H9 (cell line): ENCODE measurements around the gene BMP5. TPM values are rescaled to one million over a fixed set of nuclear protein-coding genes. Genes with fewer than 3 reads are reported as not detected.

ENCODE experiments used
- DNase-seq: peaks from one replicate; pipeline ENCODE4 v3.0.0-alpha.2; 2017
- H2AFZ ChIP-seq: one replicate; pipeline ENCODE4 v1.6.1; 2013; ENCODE audit warnings: mild to moderate bottlenecking, low read length, control low read depth, moderate library complexity
- H2AK5ac ChIP-seq: 2 replicates; pipeline ENCODE4 v1.6.1; 2013; ENCODE audit warnings: low read length, control low read depth, mixed read lengths; ENCODE audit not compliant: insufficient read length
- H2BK120ac ChIP-seq: one replicate; pipeline ENCODE4 v1.6.1; 2013; ENCODE audit warnings: low read depth, mild to moderate bottlenecking, low read length, control low read depth, inconsistent platforms; ENCODE audit not compliant: poor library complexity, severe bottlenecking
- H2BK12ac ChIP-seq: 2 replicates; pipeline ENCODE4 v1.6.1; 2013; ENCODE audit warnings: low read length, control low read depth, mixed read lengths, low read depth; ENCODE audit not compliant: insufficient read length
- H2BK15ac ChIP-seq: 2 replicates; pipeline ENCODE4 v1.6.1; 2013; ENCODE audit warnings: low read depth, low read length, control low read depth
- H2BK20ac ChIP-seq: one replicate; pipeline ENCODE4 v1.6.1; 2013; ENCODE audit warnings: low read depth, mild to moderate bottlenecking, low read length, control low read depth, inconsistent platforms; ENCODE audit not compliant: poor library complexity, severe bottlenecking
- H2BK5ac ChIP-seq: 2 replicates; pipeline ENCODE4 v1.6.1; 2013; ENCODE audit warnings: low read length, control low read depth, mixed read lengths; ENCODE audit not compliant: insufficient read length
- H3K14ac ChIP-seq: 2 replicates; pipeline ENCODE4 v1.6.1; 2013; ENCODE audit warnings: low read length, control low read depth; ENCODE audit not compliant: insufficient read depth
- H3K18ac ChIP-seq: 2 replicates; pipeline ENCODE4 v1.6.1; 2013; ENCODE audit warnings: low read depth, mild to moderate bottlenecking, mixed read lengths, low read length, control low read depth; ENCODE audit not compliant: insufficient read length
- H3K23ac ChIP-seq: 2 replicates; pipeline ENCODE4 v1.6.1; 2013; ENCODE audit warnings: low read length, control low read depth, mixed read lengths, low read depth; ENCODE audit not compliant: insufficient read length
- H3K23me2 ChIP-seq: 2 replicates; pipeline ENCODE4 v1.6.1; 2013; ENCODE audit warnings: low read depth, mild to moderate bottlenecking, mixed read lengths, low read length, control low read depth; ENCODE audit not compliant: insufficient read length, poor library complexity, severe bottlenecking
- H3K27ac ChIP-seq: 2 replicates; pipeline ENCODE4 v1.5.1; 2013; ENCODE audit warnings: low read length, control low read depth, mixed read lengths, low read depth; ENCODE audit not compliant: insufficient read length
- H3K27me3 ChIP-seq: 2 replicates; pipeline ENCODE4 v1.6.1; 2013; ENCODE audit warnings: low read length, control low read depth, inconsistent platforms; ENCODE audit not compliant: insufficient read depth
- H3K4ac ChIP-seq: 2 replicates; pipeline ENCODE4 v1.6.1; 2013; ENCODE audit warnings: low read depth, mild to moderate bottlenecking, control low read depth, inconsistent platforms, low read length, moderate library complexity
- H3K4me1 ChIP-seq: 2 replicates; pipeline ENCODE4 v1.6.1; 2013; ENCODE audit warnings: low read length, control low read depth, inconsistent platforms; ENCODE audit not compliant: insufficient read depth
- H3K4me2 ChIP-seq: 2 replicates; pipeline ENCODE4 v1.6.1; 2013; ENCODE audit warnings: low read length, control low read depth, mixed read lengths; ENCODE audit not compliant: insufficient read length, insufficient read depth
- H3K56ac ChIP-seq: 2 replicates; pipeline ENCODE4 v1.6.1; 2013; ENCODE audit warnings: low read depth, mild to moderate bottlenecking, mixed read lengths, low read length, control low read depth; ENCODE audit not compliant: insufficient read length
- H3K79me1 ChIP-seq: 2 replicates; pipeline ENCODE4 v1.6.1; 2013; ENCODE audit warnings: low read depth, mild to moderate bottlenecking, moderate library complexity, low read length, control low read depth, inconsistent platforms; ENCODE audit not compliant: insufficient read depth, poor library complexity, severe bottlenecking
- H3K79me2 ChIP-seq: 2 replicates; pipeline ENCODE4 v1.6.1; 2013; ENCODE audit warnings: low read length, control low read depth, inconsistent platforms; ENCODE audit not compliant: insufficient read depth
- H3K9ac ChIP-seq: 2 replicates; pipeline ENCODE4 v1.6.1; 2013; ENCODE audit warnings: low read length, control low read depth, mixed read lengths; ENCODE audit not compliant: insufficient read length; ENCODE audit errors: extremely low read depth
- H3K9me3 ChIP-seq: one replicate; pipeline ENCODE4 v1.6.1; 2013; ENCODE audit warnings: low read depth, low read length, inconsistent platforms; ENCODE audit not compliant: control insufficient read depth
- H3T11ph ChIP-seq: one replicate; pipeline ENCODE4 v1.6.1; 2013; ENCODE audit warnings: mild to moderate bottlenecking, low read length, control low read depth, inconsistent platforms
- H4K20me1 ChIP-seq: one replicate; pipeline ENCODE4 v1.6.1; 2013; ENCODE audit not compliant: control insufficient read depth, insufficient read length, insufficient read depth
- H4K5ac ChIP-seq: 2 replicates; pipeline ENCODE4 v1.6.1; 2013; ENCODE audit warnings: low read depth, mild to moderate bottlenecking, mixed read lengths, low read length, control low read depth; ENCODE audit not compliant: insufficient read length
- H4K8ac ChIP-seq: replicated peaks from 2 replicates; pipeline ENCODE4 v1.6.1; 2013; ENCODE audit warnings: low read length, control low read depth, mixed read lengths, low read depth; ENCODE audit not compliant: insufficient read length
- H4K91ac ChIP-seq: 2 replicates; pipeline ENCODE4 v1.6.1; 2013; ENCODE audit warnings: low read depth, mild to moderate bottlenecking, moderate library complexity, mixed read lengths, low read length, control low read depth; ENCODE audit not compliant: insufficient read length
- H3K27ac Mint-ChIP-seq, 3 experiments: 2 replicates in 2 of 3; 3 replicates in 1 of 3; pipeline ENCODE4 v1.8.0; 2020 to 2021; ENCODE audit warnings: mixed read lengths in 3 of 3, mild to moderate bottlenecking in 1 of 3, moderate library complexity in 1 of 3
- H3K27me3 Mint-ChIP-seq: 2 replicates; pipeline ENCODE4 v1.8.0; 2021; ENCODE audit warnings: low read depth, mild to moderate bottlenecking, moderate library complexity, mixed read lengths
- H3K36me3 Mint-ChIP-seq, 3 experiments: 2 replicates in 2 of 3; 3 replicates in 1 of 3; pipeline ENCODE4 v1.8.0; 2020 to 2021; ENCODE audit warnings: low read depth in 3 of 3, mixed read lengths in 3 of 3; ENCODE audit not compliant: insufficient read depth in 1 of 3
- H3K4me1 Mint-ChIP-seq, 2 experiments: 2 replicates each; pipeline ENCODE4 v1.8.0; 2020; ENCODE audit warnings: mixed read lengths in 2 of 2
- H3K4me3 Mint-ChIP-seq, 2 experiments: 2 replicates in 1 of 2; 3 replicates in 1 of 2; pipeline ENCODE4 v1.8.0; 2020 to 2021; ENCODE audit warnings: mild to moderate bottlenecking in 2 of 2, mixed read lengths in 2 of 2, moderate library complexity in 1 of 2
- H3K9me3 Mint-ChIP-seq, 2 experiments: 2 replicates in 1 of 2; 3 replicates in 1 of 2; pipeline ENCODE4 v1.8.0; 2020; ENCODE audit warnings: mild to moderate bottlenecking in 2 of 2, mixed read lengths in 2 of 2, moderate library complexity in 1 of 2
- CTCF ChIP-seq: fragments of 200-600 bp; sonication (generic); conservative IDR thresholded peaks from 3 replicates; pipeline ENCODE4 v1.8.0; 2021; ENCODE audit warnings: antibody characterized with exemption, mild to moderate bottlenecking
- WGBS: extraction: QIAGEN DNeasy Blood & Tissue Kit; methylation state at CpG from one replicate; pipeline ENCODE4 v1.1.7; 2013; ENCODE audit warnings: missing lambda C conversion rate, low lambda C conversion rate, mixed read lengths; ENCODE audit not compliant: insufficient read length; ENCODE audit errors: extremely low coverage; 5-methylcytosine and 5-hydroxymethylcytosine counted together
- total RNA-seq: library from RNA; stranded (reverse); gene quantifications from 2 replicates; pipeline ENCODE4 v1.2.1, GENCODE V29; 2021

The BMP5 gene
- total RNA-seq, 1 experiment from 2014 or later, result not detected

- Histone ChIP-seq H3K9ac (no peak overlapping the region), H2AK5ac (no peak overlapping the region), H2BK20ac (no peak overlapping the region), H2BK120ac (no peak overlapping the region), H3K18ac (no peak overlapping the region), H4K91ac (no peak overlapping the region), H3K4me1 (no peaks in the 10 kb centered on the region), H2BK5ac (no peak overlapping the region), H3K9me3 (no peaks in the 10 kb centered on the region), H3K14ac (no peak overlapping the region), H2BK15ac (no peak overlapping the region), H3K56ac (no peak overlapping the region), H2AFZ (no peak overlapping the region), H3K79me1 (no peaks in the 10 kb centered on the region), H3T11ph (no peak overlapping the region), H3K79me2 (no peaks in the 10 kb centered on the region), H4K5ac (no peak overlapping the region), H3K4ac (no peak overlapping the region), H4K8ac (no peak overlapping the region), H3K4me2 (no peak overlapping the region), H3K27ac (no peak overlapping the region), H4K20me1 (no peaks in the 10 kb centered on the region), H3K23me2 (no peaks in the 10 kb centered on the region), H3K23ac (no peak overlapping the region), H3K27me3 (no peaks in the 10 kb centered on the region), H2BK12ac (no peak overlapping the region)
- Mint-ChIP-seq H3K4me1 (peaks cover 10 to 12% of the 10 kb centered on the region in 2 experiments), H3K36me3 (peaks cover 0 to 9% (median 7%) of the 10 kb centered on the region in 3 experiments; a peak in 3 of 7 replicates), H3K27ac (no peak overlapping the region), H3K27me3 (no peaks in the 10 kb centered on the region), H3K4me3 (no peak overlapping the region), H3K9me3 (peaks cover 6 to 7% of the 10 kb centered on the region in 2 experiments; a peak in 3 of 5 replicates)
- no peak for TF ChIP-seq CTCF
- no CpG with 5 or more reads among the region's 3 CpGs for WGBS
- DNase-seq, result no peak
Observed at GRCh38 chr6:55898342-55898741, 23.0 kb upstream of the BMP5 start.
